ENCODE results near the gene CKS2. TPM values are rescaled to one million over a fixed set of nuclear protein-coding genes. Genes with fewer than 3 reads are reported as not detected.

CKS2 gene
- total and polyA plus RNA-seq, 2 experiments from 2014 or later: 512 to 1,783 TPM

DNA sequence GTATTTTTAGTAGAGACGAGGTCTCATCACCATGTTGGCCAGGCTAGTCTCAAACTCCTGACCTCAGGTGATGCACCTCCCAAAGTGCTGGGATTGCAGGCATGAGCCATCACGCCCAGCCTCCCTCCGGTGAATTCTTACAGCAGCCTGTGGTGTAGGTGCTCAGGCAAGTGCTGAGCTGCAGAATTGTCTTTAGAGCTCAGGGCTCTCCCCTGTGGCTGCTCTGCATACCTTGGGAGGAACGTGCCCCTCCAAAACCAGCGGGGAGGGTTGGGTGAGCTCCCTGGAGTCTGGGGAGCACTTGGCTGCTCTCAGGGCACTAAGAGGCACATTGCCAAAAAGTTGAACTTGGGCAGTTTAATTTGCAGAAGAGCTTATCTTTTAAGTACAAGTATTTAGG lies 36.7 kb downstream of the CKS2 start (continued):
- TF ChIP-seq ZNF462 (CRISPR knock-in tag; IDR thresholded peaks at IDR 0.05): no peak
- no peak for TF ChIP-seq POLR2AphosphoS5 (IDR thresholded peaks at IDR 0.05; ENCODE audit: low read depth)
- TF ChIP-seq, protein P1, sequence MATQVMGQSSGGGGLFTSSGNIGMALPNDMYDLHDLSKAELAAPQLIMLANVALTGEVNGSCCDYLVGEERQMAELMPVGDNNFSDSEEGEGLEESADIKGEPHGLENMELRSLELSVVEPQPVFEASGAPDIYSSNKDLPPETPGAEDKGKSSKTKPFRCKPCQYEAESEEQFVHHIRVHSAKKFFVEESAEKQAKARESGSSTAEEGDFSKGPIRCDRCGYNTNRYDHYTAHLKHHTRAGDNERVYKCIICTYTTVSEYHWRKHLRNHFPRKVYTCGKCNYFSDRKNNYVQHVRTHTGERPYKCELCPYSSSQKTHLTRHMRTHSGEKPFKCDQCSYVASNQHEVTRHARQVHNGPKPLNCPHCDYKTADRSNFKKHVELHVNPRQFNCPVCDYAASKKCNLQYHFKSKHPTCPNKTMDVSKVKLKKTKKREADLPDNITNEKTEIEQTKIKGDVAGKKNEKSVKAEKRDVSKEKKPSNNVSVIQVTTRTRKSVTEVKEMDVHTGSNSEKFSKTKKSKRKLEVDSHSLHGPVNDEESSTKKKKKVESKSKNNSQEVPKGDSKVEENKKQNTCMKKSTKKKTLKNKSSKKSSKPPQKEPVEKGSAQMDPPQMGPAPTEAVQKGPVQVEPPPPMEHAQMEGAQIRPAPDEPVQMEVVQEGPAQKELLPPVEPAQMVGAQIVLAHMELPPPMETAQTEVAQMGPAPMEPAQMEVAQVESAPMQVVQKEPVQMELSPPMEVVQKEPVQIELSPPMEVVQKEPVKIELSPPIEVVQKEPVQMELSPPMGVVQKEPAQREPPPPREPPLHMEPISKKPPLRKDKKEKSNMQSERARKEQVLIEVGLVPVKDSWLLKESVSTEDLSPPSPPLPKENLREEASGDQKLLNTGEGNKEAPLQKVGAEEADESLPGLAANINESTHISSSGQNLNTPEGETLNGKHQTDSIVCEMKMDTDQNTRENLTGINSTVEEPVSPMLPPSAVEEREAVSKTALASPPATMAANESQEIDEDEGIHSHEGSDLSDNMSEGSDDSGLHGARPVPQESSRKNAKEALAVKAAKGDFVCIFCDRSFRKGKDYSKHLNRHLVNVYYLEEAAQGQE (IDR thresholded peaks at IDR 0.05; ENCODE audit: unreplicated experiment): no peak
- no peak for TF ChIP-seq CREB1 (CRISPR knock-in tag; IDR thresholded peaks at IDR 0.05; ENCODE audit: low read depth)
- TF ChIP-seq, protein P2, sequence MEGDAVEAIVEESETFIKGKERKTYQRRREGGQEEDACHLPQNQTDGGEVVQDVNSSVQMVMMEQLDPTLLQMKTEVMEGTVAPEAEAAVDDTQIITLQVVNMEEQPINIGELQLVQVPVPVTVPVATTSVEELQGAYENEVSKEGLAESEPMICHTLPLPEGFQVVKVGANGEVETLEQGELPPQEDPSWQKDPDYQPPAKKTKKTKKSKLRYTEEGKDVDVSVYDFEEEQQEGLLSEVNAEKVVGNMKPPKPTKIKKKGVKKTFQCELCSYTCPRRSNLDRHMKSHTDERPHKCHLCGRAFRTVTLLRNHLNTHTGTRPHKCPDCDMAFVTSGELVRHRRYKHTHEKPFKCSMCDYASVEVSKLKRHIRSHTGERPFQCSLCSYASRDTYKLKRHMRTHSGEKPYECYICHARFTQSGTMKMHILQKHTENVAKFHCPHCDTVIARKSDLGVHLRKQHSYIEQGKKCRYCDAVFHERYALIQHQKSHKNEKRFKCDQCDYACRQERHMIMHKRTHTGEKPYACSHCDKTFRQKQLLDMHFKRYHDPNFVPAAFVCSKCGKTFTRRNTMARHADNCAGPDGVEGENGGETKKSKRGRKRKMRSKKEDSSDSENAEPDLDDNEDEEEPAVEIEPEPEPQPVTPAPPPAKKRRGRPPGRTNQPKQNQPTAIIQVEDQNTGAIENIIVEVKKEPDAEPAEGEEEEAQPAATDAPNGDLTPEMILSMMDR (conservative IDR thresholded peaks at IDR 0.05; ENCODE audit: low read depth in 2 of 2): no peak
